ENCODE results near the gene ERC2. TPM values are rescaled to one million over a fixed set of nuclear protein-coding genes. Genes with fewer than 3 reads are reported as not detected.

The ERC2 gene
- total RNA-seq, 1 donor from 2014 or later = 1.5 TPM

- ATAC-seq = no peak
- intact Hi-C loops (cut with DNase I) = no loop called here
- Histone ChIP-seq H3K9me3 (no peaks in the 10 kb centered on the region), H3K27me3 (ENCODE audit: low read depth) (no peaks in the 10 kb centered on the region), H3K4me1 (no peaks in the 10 kb centered on the region), H3K36me3 (no peaks in the 10 kb centered on the region), H3K27ac (no peak overlapping the region), H3K4me3 (no peak overlapping the region)
- no peak for TF ChIP-seq CTCF (IDR thresholded peaks at IDR 0.05)
- no peak for DNase-seq
Measured at GRCh38 chr3:56238299-56238698, 230.0 kb downstream of the ERC2 start.

DNA sequence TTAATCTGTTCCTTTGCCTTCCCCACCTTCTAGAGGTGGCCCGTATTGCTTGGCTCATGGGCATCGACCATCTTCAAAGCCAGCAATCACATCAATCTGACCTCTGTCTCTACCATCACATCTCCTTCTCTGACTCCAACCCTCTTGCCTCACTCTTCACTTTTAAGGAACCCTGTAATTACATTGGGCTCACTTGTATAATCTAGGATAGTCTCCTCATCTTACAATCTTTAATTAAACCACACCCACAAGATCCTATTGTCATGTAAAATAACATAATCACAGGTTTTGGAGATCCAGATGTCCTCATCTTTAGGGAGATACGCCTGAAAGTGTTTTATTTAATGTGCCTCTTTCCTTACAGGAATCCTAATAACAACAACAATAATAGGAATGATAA lies 234.5 kb downstream of the ERC2 start:
- Histone ChIP-seq H3K4me1 (no peaks in the 10 kb centered on the region), H3K9me3 (no peaks in the 10 kb centered on the region), H3K27me3 (ENCODE audit: low read depth) (no peaks in the 10 kb centered on the region), H3K27ac (no peak overlapping the region), H3K4me3 (no peak overlapping the region), H3K36me3 (no peaks in the 10 kb centered on the region)
- intact Hi-C loops (cut with DNase I) = no loop called here
- no peak for DNase-seq
- no peak for ATAC-seq
- no peak for TF ChIP-seq CTCF (IDR thresholded peaks at IDR 0.05)

DNA sequence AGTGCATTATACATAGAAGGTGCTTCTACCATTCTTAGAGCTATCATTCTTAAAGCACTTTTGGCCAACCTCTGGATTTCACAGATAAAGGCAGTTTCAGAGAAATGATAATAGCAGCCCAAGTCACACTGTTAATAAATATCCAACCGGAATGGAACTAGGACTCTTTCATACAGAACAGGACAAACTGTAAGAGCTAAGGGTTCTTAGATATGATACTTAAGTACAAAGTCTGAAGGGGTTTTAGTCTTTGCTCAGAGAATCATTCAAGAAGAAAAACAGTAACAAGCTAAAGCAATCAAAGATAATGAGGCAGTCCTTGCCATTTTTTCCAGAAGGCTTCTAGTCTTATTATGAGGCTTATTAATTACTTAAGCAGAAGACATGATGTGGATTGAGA lies 239.0 kb downstream of the ERC2 start:
- no peaks in the 10 kb centered on the region for H3K36me3 ChIP-seq
- H3K4me3 ChIP-seq = no peak overlapping the region
- no peak for TF ChIP-seq CTCF (IDR thresholded peaks at IDR 0.05)
- no peaks in the 10 kb centered on the region for H3K27me3 ChIP-seq (ENCODE audit: low read depth)
- no peaks in the 10 kb centered on the region for H3K4me1 ChIP-seq
- ATAC-seq = no peak
- H3K9me3 ChIP-seq = no peaks in the 10 kb centered on the region
- no peak for DNase-seq
- intact Hi-C loops (cut with DNase I) = no loop called here
- no peak overlapping the region for H3K27ac ChIP-seq

- ATAC-seq (no peak), DNase-seq (no peak)
- no peaks in the 10 kb centered on the region for H3K27me3 ChIP-seq (ENCODE audit: low read depth)
- no peak overlapping the region for H3K4me3 ChIP-seq
- H3K36me3 ChIP-seq = no peaks in the 10 kb centered on the region
- H3K27ac ChIP-seq = no peak overlapping the region
- no peaks in the 10 kb centered on the region for H3K4me1 ChIP-seq
- intact Hi-C loops (cut with DNase I) = no loop called here
- no peak for TF ChIP-seq CTCF (IDR thresholded peaks at IDR 0.05)
- no peaks in the 10 kb centered on the region for H3K9me3 ChIP-seq
Measured at GRCh38 chr3:56222866-56223265, 245.4 kb downstream of the ERC2 start.

GRCh38 chr3:56219894-56220805 lies 248.1 kb downstream of the ERC2 start:
- intact Hi-C loops (cut with DNase I) = no loop called here
- ATAC-seq = no peak
- H3K27me3 ChIP-seq (ENCODE audit: low read depth) = no peaks in the 10 kb centered on the region
- TF ChIP-seq CTCF (IDR thresholded peaks at IDR 0.05) = no peak
- no peak overlapping the region for H3K4me3 ChIP-seq
- no peak overlapping the region for H3K27ac ChIP-seq
- H3K36me3 ChIP-seq = no peaks in the 10 kb centered on the region
- H3K4me1 ChIP-seq = no peaks in the 10 kb centered on the region
- no peaks in the 10 kb centered on the region for H3K9me3 ChIP-seq
- DNase-seq = no peak

Measured in lower lobe of right lung (tissue), 2 donors.